CD4-positive, alpha-beta T cell treated with Interleukin-17A for 1 hour (primary cell): Measurements from ENCODE around the gene ATRN.
A peak's percentile ranks its signal among the peaks of the same experiment; 100 is the strongest.

Experiments
- DNase-seq: peaks from one replicate; pipeline ENCODE4 v3.0.0-alpha.2; 2020

ATRN gene

GRCh38 chr20:3631534-3631933, 160.7 kb downstream of the ATRN start:
- DNase-seq, result no peak

DNA sequence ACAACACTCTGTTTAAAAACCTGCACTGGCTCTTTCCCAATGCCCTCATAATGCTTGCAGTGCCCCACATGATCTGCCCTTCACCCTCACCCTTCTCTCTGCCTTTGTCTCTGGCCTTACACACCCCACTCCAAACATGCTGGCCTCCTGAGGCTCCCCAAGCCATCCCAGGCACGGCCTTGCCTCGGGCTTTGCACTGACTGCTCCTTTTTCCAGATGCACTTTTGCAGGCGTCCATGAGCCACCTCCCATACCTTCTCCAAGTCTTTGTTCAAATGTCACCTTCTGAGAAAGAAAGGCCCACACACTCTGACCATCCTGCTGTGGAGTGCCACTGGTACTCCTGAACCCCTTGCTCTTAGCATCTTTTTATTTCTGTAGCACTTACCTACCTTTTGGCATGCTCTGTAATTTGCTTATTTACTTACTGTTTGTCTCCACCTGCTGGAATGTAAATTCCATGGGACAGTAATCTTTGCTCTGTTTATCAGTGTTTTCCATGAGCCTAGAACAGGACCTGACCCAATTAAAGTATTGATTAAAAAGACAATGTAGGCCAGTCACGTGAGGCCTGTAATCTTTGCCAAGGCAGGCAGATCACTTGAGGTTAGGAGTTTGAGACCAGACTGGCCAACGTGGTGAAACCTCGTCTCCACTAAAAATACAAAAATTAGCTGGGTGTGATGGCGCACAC, 161.6 kb downstream of the ATRN start:
- DNase-seq, result no peak

- DNase-seq, result no peak
These were observed 163.2 kb downstream of the ATRN start for GRCh38 chr20:3633913-3634478.

DNA sequence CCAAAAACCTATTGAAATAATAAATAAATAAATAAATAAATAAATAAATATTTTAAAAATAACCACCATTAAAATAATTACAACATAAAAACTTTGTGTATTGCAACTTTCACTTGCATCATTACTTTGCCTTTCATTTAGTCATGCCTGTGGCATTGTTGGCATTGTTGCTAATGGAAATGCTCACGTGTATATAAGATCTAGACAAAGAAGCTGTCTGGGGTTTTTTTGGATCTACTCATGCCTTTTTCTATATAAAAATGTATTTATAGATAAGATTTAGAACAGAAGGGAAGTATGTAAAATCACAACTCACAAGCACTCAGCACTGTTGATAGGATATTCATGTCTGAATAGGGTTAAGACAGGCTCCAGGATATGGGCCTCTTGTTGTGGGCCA, 164.5 kb downstream of the ATRN start:
- no peak for DNase-seq

- no peak for DNase-seq
These were observed 169.4 kb downstream of the ATRN start for GRCh38 chr20:3640259-3640658.

GRCh38 chr20:3645309-3646066, 174.7 kb downstream of the ATRN start:
- no peak for DNase-seq

- DNase-seq, result no peak
These were observed 175.2 kb downstream of the ATRN start for GRCh38 chr20:3646067-3646440.

DNA sequence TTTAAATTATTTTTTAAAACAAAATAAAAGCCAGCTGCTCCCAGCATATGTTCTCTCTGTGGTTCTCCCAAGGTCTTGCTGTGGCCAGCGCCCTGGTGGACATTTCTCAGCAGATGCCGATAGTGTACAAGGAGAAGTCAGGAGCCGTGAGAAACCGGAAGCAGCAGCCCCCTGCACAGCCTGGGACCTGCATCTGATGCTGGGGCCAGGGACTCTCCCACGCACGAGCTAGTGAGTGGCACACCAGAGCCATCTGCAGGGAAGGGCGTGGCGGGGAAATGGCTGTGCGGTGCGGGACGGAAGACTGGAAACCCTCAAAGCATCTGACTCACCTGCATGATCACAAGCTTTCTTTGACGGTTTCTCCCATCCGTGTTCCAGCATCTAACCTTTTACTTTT, 175.8 kb downstream of the ATRN start:
- no peak for DNase-seq

- no peak for DNase-seq
These were observed 176.7 kb downstream of the ATRN start for GRCh38 chr20:3647473-3647872.

- no peak for DNase-seq
These were observed 178.1 kb downstream of the ATRN start for GRCh38 chr20:3648951-3649350.

DNA sequence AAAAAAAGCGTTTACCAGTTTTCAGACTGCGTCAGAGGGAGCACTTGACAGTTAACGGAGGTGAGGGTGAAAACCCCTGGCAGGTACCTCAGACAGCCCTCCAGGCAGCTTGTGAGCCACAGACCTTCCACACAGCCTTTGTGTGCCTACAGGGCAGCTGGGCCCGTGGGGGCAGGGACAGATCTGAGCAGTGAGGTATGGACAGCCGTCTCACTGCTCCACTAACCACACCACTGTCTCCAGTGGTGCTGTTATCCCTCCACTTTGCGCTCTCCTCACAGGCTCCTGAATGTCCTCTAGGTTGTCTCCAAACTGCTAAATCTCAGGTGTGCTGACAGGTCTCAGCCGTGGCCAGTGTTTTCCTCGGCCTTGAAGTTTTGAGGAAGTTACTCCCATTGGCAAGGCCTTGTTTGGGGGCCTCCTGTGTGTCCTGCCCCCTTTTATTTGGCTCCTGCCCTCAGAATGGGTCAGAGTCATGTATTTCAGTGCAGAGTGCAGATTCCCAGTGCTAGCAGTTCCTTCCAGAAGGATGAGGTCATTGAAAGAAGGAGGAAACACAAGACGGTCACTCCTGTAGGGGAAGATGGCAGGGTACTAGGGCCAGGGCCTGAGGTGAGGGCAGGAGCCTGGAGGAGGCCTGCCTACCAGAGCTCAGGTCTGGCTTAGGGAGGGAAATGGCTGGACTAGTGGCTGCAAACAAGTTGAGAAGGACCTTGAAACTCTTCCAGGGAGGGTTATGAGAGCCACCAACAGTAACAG, 180.6 kb downstream of the ATRN start:
- no peak for DNase-seq

- DNase-seq, result no peak
These were observed 181.4 kb downstream of the ATRN start for GRCh38 chr20:3652221-3652620.

GRCh38 chr20:3652676-3653596, 182.1 kb downstream of the ATRN start:
- DNase-seq, result no peak

- no peak for DNase-seq
These were observed 183.1 kb downstream of the ATRN start for GRCh38 chr20:3653921-3654320.

DNA sequence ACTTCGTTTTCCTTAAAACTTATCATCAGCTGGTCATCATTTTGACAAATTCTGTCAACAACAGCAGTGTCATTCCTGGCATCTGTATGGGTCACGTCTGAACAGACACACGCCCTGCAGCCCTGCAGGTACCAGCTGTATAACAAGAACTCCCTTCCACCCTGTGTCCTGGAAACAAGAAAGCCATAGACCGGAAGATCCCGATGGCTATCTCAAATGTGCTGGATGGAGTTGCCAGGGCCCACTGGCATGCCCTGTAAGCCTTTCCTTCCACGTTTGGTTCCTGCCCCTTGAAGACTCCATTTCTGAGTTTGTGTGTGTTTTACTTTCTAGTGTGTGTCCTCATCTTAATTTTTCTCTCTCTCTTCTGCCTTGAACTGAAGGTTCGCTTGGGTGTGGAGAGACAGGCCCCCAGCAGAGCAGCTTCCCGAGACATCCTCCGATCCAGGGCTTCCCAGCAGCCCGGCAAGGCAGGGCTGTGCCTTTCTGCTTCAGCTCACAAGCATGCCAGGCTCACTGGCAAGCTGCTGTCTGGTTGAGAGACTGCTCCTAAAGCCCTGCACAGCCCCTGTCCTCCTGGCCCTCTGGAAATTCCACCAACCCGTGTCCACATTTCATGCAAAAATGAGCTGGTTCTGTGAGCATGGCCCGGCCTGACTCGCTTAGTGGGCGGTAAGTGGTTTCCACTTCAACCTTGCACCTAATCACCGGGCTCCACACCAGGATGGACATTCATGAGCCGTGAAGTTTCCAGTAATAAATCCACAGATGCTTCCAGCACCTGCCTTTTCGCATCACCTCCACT, 183.7 kb downstream of the ATRN start:
- no peak for DNase-seq

DNA sequence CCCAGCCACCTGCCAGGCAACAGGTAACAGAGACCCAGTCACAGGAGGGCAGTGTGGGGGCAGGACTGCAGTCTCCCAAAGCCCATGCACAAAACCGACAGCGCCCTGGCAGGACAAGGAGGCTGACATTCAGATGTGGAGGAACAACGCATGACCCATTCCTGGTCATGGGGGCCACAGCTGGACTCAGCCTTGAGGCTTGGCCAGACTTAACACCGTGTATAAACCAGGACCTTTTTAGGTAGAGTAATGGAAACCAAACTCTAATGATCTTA, 184.2 kb downstream of the ATRN start:
- DNase-seq, result no peak

GRCh38 chr20:3658019-3658715, 187.3 kb downstream of the ATRN start:
- DNase-seq, result no peak

DNA sequence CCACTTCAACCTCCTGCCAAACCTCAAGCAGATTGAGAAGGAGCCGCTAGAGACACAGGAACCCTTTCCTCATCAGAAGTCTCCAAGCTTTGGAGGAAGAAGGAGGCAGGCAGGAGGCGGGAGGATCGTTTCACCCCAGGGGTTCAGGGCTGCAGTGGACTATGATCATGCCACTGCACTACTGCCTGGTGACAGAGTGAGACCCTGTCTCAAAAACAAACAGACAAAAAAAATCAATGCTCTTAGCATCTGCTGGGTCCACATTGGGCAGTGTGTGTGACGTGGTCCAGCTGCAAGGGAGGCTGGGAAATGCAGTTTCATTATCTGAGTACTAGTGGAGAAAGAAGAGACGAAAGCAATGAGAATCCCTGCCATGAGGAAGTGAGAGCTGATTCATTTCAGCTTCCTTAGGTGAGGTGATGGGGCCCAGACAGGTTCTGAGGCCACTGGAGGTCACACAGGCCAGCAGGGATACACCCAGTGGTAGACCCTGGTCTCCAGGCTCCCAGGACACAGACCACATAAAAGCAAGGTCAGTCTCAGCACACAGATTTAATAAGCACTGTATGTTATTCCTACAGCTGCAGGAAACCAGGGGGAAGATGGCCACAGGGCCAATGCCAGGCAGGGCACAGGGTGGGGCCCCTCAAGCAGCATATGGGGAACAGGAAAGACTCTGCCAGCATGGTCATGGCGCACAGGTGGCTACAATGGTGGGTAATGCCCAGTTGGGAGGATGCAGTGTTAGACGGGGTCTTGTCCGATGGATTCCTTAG, 188.1 kb downstream of the ATRN start:
- peak; percentile 10 for DNase-seq

DNA sequence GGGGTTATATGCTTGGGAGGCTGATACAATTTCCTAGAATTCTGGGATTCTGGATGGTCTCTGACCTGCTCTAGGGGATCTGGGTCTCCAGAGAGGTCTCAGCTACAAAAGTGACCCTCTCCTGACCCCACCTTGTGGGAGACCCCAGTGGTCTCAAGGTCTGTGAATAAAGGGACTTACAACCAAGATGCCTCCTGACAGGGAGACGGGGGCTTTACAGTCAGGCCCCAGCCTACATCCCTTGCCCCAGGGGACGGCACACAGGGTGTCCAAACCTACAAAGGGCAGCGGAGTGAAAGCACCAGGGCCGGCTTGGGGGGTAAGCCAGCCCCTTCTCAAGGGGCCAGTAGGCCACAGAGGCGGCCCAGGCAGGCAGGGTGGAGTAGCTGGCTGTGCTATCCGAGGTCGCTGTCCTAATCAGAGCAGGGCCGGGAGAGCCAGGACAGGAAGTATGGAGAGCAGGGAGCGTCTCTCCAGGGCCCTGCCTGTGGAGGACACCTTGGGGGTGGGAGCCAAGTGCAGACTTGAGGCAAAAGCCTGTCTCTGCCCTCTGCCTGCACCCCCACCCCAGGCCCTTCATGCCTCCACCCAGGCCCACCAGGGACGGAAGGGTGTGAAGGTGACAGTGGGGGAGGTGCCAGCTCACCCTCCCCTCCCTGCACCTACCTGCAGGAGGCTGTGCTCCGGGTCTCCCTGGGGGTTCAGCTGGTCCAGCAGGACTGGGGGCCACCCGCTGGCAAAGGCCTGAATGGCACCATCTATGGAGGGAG, 188.9 kb downstream of the ATRN start:
- no peak for DNase-seq
